ENCODE measurements around the gene SLC30A1.

The SLC30A1 gene

GRCh38 chr1:211559222-211560010, 19.5 kb downstream of the SLC30A1 start:
- no peak overlapping the region for H3K27ac ChIP-seq
- TF ChIP-seq CTCF (conservative IDR thresholded peaks at IDR 0.05), result no peak

DNA sequence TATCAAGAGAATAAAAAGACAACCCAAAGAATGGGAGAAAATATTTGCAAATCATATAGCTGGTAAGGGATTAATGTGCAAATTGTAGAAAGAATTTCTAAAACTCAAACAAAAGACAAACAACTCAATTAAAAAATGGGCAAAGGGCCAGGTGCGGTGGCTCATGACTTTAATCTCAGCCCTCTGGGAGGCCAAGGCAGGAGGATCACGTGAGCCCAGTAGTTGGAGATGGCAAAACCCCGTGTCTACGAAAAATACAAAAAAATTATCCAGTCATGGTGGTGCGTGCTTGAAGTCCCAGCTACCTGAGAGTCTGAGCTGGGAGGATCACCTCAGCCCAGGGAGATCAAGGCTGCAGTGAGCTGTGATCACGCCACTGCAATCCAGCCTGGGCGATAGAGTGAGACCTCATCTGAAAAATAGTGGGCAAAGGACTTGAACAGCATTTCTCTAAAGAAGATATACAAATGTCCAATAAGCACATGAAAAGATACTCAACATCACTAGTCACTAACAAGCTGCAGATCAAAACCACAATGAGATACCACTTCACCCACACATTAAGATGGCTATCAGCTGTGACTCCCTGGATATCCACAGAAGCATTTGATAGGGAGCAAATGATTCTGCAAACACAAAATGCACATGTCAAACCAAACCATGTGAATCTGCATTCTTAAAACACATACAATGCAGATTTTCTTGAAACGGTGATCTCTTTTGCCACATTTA, 20.9 kb downstream of the SLC30A1 start:
- no peak overlapping the region for H3K27ac ChIP-seq
- no peak for TF ChIP-seq CTCF (conservative IDR thresholded peaks at IDR 0.05)

DNA sequence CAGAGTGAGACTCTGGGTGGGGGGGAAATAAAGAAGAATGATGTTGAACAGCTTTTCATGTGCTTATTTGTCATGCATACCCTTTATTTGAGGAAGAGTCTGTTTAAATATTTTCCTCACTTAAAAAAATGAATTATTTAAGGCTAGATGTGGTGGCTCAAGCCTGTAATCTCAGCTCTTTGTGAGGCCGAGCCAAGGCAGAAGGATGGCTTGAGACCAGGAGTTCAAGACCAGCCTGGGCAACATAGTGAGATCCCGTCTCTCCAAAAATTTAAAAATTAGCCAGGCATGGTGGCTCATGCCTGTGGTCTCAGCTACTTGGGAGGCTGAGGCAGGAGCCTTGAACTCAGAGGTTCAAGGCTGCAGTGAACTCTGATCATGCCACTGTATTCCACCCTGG, 25.4 kb downstream of the SLC30A1 start:
- H3K27ac ChIP-seq, result no peak overlapping the region
- no peak for TF ChIP-seq CTCF (conservative IDR thresholded peaks at IDR 0.05)

- TF ChIP-seq CTCF (conservative IDR thresholded peaks at IDR 0.05), result no peak
- H3K27ac ChIP-seq, result no peak overlapping the region
Observed at GRCh38 chr1:211551638-211552460, 27.1 kb downstream of the SLC30A1 start.

- no peak for TF ChIP-seq CTCF (conservative IDR thresholded peaks at IDR 0.05)
Observed at GRCh38 chr1:211549092-211549711, 29.8 kb downstream of the SLC30A1 start.

DNA sequence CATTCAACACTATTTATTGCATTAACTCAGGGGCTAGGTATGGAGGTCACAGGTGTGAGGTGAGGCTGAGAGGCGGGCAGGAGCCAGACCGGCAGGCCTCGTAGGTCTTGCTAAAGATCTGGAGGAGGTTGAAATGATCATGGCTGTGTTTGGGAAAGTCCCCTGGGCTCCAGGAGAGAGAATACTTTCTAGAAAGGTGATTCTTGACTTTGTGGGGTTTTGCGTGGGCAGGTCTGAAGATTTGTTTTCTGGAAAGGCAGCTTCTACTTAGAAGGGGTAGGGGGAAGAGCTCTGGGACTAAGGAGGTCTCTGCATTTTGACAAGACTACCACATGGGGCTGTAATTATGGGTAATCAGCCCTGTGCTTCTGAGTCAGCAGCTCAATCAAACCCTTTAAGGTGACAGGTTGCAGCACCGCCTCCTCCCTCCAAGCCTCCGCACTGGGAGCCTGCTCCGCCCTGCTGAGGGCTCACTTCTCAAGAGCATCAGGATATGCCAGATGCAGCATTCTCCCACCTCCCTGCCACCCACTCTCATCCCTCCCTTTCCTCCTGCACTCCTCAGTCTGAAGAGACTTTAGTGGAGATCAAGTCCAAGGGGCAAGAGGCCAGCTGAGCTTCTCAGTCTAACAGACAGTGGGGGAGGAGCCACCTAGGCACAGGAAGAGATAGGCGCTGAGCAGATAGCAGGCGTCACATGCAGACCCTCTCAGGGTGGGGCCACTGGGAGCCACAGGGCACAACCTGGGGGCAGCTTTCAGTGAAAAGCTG, 30.5 kb downstream of the SLC30A1 start:
- no peak overlapping the region for H3K27ac ChIP-seq
- TF ChIP-seq CTCF (conservative IDR thresholded peaks at IDR 0.05), result no peak

More at GRCh38 chr1:211549092-211549711, 29.8 kb downstream of the SLC30A1 start:
- no peak overlapping the region for H3K27ac ChIP-seq
